Measurements from ENCODE around the gene ZNF124. TPM values are rescaled to one million over a fixed set of nuclear protein-coding genes. Genes with fewer than 3 reads are reported as not detected.

The ZNF124 gene
- total RNA-seq, 1 experiment from 2014 or later, result 47.5 TPM

- no peaks in the 10 kb centered on the region for H3K27me3 ChIP-seq (replicated peaks; ENCODE audit: control insufficient read depth, insufficient read depth, low read length)
- no peaks in the 10 kb centered on the region for H3K4me1 ChIP-seq
- Mint-ChIP-seq H3K27ac (ENCODE audit: unreplicated experiment) (no peak overlapping the region), H3K4me1 (ENCODE audit: low read depth, unreplicated experiment) (no peaks in the 10 kb centered on the region), H3K4me3 (ENCODE audit: unreplicated experiment) (no peak overlapping the region), H3K9me3 (ENCODE audit: unreplicated experiment) (peaks cover 24% of the 10 kb centered on the region), H3K27me3 (ENCODE audit: insufficient read depth, unreplicated experiment) (no peaks in the 10 kb centered on the region), H3K36me3 (ENCODE audit: insufficient read depth, unreplicated experiment) (peaks cover 8% of the 10 kb centered on the region)
- H3K4me3 ChIP-seq (ENCODE audit: low read depth, low read length), result no peak overlapping the region
- CTCF ChIA-PET, result no interaction called here
- no peaks in the 10 kb centered on the region for H3K36me3 ChIP-seq (ENCODE audit: control insufficient read depth, insufficient read depth, low read length)
- BruUV-seq (replicated peaks), result no TSS peak
- DNase-seq, result no peak
- intact Hi-C loops (cut with micrococcal nuclease; ENCODE audit: unreplicated experiment), result no loop called here
- POLR2A ChIA-PET, result no interaction called here
- TF ChIP-seq CTCF (IDR thresholded peaks at IDR 0.05; ENCODE audit: insufficient read depth in 1 of 2, low read depth in 1 of 2, low read length in 1 of 2, severe bottlenecking in 1 of 2, unreplicated experiment in 1 of 2), result no peak
- peaks cover 26% of the 10 kb centered on the region for H3K9me3 ChIP-seq
Measured at GRCh38 chr1:247182994-247183393, 11.2 kb upstream of the ZNF124 start.

GRCh38 chr1:247180581-247180980 lies 8.8 kb upstream of the ZNF124 start:
- ChIA-PET CTCF (no interaction called here), POLR2A (no interaction called here)
- Mint-ChIP-seq H3K9me3 (ENCODE audit: unreplicated experiment) (peaks cover 15% of the 10 kb centered on the region), H3K4me1 (ENCODE audit: low read depth, unreplicated experiment) (no peaks in the 10 kb centered on the region), H3K4me3 (ENCODE audit: unreplicated experiment) (no peak overlapping the region), H3K27me3 (ENCODE audit: insufficient read depth, unreplicated experiment) (no peaks in the 10 kb centered on the region), H3K36me3 (ENCODE audit: insufficient read depth, unreplicated experiment) (no peaks in the 10 kb centered on the region), H3K27ac (ENCODE audit: unreplicated experiment) (no peak overlapping the region)
- Histone ChIP-seq H3K4me1 (no peaks in the 10 kb centered on the region), H3K27me3 (replicated peaks; ENCODE audit: control insufficient read depth, insufficient read depth, low read length) (no peaks in the 10 kb centered on the region), H3K4me3 (ENCODE audit: low read depth, low read length) (no peak overlapping the region), H3K36me3 (ENCODE audit: control insufficient read depth, insufficient read depth, low read length) (no peaks in the 10 kb centered on the region), H3K9me3 (peaks cover 14% of the 10 kb centered on the region)
- no peak for DNase-seq
- no peak for TF ChIP-seq CTCF (IDR thresholded peaks at IDR 0.05; ENCODE audit: insufficient read depth in 1 of 2, low read depth in 1 of 2, low read length in 1 of 2, severe bottlenecking in 1 of 2, unreplicated experiment in 1 of 2)
- no TSS peak for BruUV-seq (replicated peaks)
- intact Hi-C loops (cut with micrococcal nuclease; ENCODE audit: unreplicated experiment), result no loop called here

GRCh38 chr1:247177755-247178154 lies 5.9 kb upstream of the ZNF124 start:
- DNase-seq, result no peak
- ChIA-PET POLR2A (no interaction called here), CTCF (no interaction called here)
- no peaks in the 10 kb centered on the region; the same call in 1 of the 2 replicates for H3K9me3 ChIP-seq
- Mint-ChIP-seq H3K9me3 (ENCODE audit: unreplicated experiment) (peaks cover 15% of the 10 kb centered on the region), H3K27me3 (ENCODE audit: insufficient read depth, unreplicated experiment) (no peaks in the 10 kb centered on the region), H3K4me3 (ENCODE audit: unreplicated experiment) (no peak overlapping the region), H3K4me1 (ENCODE audit: low read depth, unreplicated experiment) (no peaks in the 10 kb centered on the region), H3K27ac (ENCODE audit: unreplicated experiment) (no peak overlapping the region), H3K36me3 (ENCODE audit: insufficient read depth, unreplicated experiment) (no peaks in the 10 kb centered on the region)
- TF ChIP-seq CTCF (IDR thresholded peaks at IDR 0.05; ENCODE audit: insufficient read depth in 1 of 2, low read depth in 1 of 2, low read length in 1 of 2, severe bottlenecking in 1 of 2, unreplicated experiment in 1 of 2), result no peak
- BruUV-seq (replicated peaks), result no TSS peak
- no peaks in the 10 kb centered on the region for H3K27me3 ChIP-seq (replicated peaks; ENCODE audit: control insufficient read depth, insufficient read depth, low read length)
- no peaks in the 10 kb centered on the region for H3K36me3 ChIP-seq (ENCODE audit: control insufficient read depth, insufficient read depth, low read length)
- H3K4me1 ChIP-seq, result no peaks in the 10 kb centered on the region
- intact Hi-C loops (cut with micrococcal nuclease; ENCODE audit: unreplicated experiment), result no loop called here
- H3K4me3 ChIP-seq (ENCODE audit: low read depth, low read length), result no peak overlapping the region
